ENCODE measurements around the gene MPV17L.
"Not testable (repeated sequence)": the region's sequence is repeated elsewhere in the genome, so short reads cannot be mapped to it uniquely, and the experiment has no call there.

GRCh38 chr16:15400314-15400713 is 4.8 kb downstream of the MPV17L start:
- TF ChIP-seq ARNTL (CRISPR knock-in tag; IDR thresholded peaks at IDR 0.05; ENCODE audit: borderline replicate concordance, low read depth); PPARA (CRISPR knock-in tag; IDR thresholded peaks at IDR 0.05; ENCODE audit: borderline replicate concordance); ZFP3 (CRISPR knock-in tag; IDR thresholded peaks at IDR 0.05); ISL1 (CRISPR knock-in tag; IDR thresholded peaks at IDR 0.05); ZC3H10 (CRISPR knock-in tag; IDR thresholded peaks at IDR 0.05); GLIS3 (CRISPR knock-in tag; IDR thresholded peaks at IDR 0.05); PATZ1 (CRISPR knock-in tag; IDR thresholded peaks at IDR 0.05; ENCODE audit: borderline replicate concordance); CSDC2 (CRISPR knock-in tag; IDR thresholded peaks at IDR 0.05); CREB5 (CRISPR knock-in tag; IDR thresholded peaks at IDR 0.05; ENCODE audit: low read depth): not testable (repeated sequence)

Data from SK-N-SH treated with all-trans-retinoic acid at 6 μM for 48 hours (cell line).